ENCODE measurements around the gene JAK1.
"Not testable (repeated sequence)": the region's sequence is repeated elsewhere in the genome, so short reads cannot be mapped to it uniquely, and the experiment has no call there.

JAK1 gene

GRCh38 chr1:64948216-64948615 lies 18.1 kb downstream of the JAK1 start:
- no peak for DNase-seq

GRCh38 chr1:64946916-64947315 lies 19.4 kb downstream of the JAK1 start:
- DNase-seq, result no peak

GRCh38 chr1:64944913-64945312 lies 21.4 kb downstream of the JAK1 start:
- DNase-seq, result no peak

- DNase-seq, result no peak
Observed at GRCh38 chr1:64942675-64943074, 23.7 kb downstream of the JAK1 start.

GRCh38 chr1:64942118-64942517 lies 24.2 kb downstream of the JAK1 start:
- no peak for DNase-seq

- DNase-seq, result no peak
Observed at GRCh38 chr1:64941461-64942117, 24.8 kb downstream of the JAK1 start.

DNA sequence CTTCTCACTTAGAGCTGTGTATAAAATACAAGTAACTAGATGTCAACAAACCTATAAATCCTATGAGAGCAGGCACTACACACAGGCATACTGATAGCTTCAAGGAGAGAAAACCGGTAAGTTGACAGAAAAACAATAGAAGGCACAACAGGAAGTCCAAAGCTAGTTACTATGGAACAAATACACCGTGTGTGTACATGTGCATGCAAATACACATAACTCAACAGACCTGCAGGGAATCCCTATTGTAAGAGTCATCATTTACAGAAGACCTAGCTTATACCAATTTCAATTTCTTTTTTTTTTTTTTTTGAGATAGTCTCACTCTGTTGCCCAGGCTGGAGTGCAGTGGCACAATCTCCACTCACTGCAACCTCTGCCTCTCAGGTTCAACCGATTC lies 26.3 kb downstream of the JAK1 start:
- DNase-seq, result no peak

DNA sequence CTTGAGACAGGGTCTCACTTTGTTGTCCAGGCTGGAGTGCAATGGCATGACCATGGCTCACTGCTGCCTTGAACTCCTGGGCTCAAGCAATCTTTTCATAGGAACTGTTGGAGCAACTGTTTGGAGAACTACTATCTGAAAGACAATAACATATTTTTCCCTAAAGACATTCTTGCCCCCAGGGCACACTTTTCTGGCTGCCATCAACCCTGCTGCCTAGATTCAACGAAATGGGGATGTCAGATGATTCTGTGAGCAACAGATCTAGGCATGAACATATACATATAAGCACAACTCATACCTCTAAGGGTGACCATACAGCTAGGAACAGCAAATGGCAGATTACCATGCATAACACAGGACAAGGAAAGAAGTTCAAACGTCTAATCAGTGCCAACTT lies 27.4 kb downstream of the JAK1 start:
- DNase-seq, result no peak

- no peak for DNase-seq
Observed at GRCh38 chr1:64936956-64937355, 29.4 kb downstream of the JAK1 start.

DNA sequence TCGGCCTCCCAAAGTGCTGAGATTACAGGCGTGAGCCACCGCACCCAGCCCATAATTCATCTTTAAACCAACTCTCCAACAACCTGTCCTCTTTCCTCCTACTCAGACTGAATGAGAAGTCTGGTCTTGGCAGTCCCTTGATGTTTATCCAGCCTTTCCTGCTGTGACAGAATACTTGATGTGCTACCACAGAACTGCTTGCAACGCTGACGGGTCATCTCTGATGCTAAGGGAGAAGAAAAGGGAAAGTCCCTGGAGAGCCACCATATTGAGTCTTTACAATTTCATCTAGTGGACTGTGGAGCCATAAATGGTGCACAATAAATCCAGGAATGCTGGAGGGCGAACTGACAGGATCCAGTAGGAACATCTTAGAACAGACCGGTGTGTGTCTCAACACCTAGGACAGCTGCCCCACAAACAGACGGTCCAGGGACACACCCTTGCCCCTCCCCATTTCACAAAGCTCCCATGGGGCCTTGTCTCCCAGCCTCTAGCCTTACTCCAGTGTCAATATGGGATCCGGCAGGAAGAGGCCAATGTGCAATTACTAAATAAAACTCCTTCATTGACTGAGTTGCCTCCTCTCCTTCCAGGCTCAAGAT lies 30.7 kb downstream of the JAK1 start:
- no peak for DNase-seq

DNA sequence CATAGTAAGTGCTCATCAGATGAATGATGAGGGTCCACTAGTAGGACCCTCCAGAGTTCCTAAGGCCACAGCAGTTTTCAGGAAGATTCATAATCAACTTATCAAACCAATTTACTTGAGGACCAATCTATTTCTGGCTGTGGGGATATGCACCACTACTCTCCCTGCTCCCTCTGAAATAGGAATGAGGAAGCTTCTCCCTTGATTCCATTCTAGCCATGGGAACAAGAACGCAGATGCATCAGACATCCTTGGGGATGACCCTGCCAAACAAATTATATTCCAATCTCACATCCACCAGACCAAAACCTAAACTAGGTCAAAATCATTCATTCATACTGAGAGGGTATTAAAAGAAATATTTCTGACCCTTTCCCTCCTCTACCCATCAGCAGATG lies 31.5 kb downstream of the JAK1 start:
- no peak for DNase-seq

DNA sequence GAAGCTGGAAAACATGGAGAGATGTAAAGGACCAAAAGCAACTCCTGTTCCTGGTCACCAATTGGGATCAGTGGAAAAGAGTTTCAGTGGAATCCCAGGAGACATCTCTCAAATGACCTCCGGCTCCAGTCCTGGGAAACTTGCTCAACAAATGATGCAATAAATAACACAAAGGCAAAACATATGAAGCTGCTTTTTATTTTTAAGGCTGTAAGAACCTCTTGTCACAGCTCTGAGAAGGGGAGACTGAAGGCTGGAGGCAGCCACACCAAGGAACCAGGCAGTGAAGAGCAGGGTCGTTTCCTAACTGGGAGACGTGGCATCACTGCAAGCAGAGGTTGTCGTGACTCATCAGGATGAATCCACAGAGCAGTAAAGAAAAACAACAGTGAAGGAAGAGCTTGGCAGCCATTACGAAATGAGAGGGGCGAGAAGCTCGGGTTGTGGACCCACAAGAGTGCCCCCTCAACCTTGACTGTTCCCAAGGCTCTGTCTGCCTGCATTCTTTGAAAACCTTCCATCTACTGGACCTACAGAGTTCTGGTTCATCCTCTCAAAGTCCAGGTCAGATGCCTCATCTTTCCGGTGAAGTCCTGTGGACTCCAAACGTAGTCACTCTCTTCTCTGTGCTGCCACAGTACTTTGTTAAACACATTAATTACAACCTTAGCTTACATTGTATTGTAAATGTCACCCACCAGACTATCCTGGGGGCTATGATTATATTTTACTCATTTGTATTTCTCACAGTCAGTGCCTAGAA lies 32.1 kb downstream of the JAK1 start:
- no peak for DNase-seq

- no peak for DNase-seq
Observed at GRCh38 chr1:64933296-64934070, 32.9 kb downstream of the JAK1 start.

GRCh38 chr1:64932962-64933295 lies 33.4 kb downstream of the JAK1 start:
- no peak for DNase-seq

DNA sequence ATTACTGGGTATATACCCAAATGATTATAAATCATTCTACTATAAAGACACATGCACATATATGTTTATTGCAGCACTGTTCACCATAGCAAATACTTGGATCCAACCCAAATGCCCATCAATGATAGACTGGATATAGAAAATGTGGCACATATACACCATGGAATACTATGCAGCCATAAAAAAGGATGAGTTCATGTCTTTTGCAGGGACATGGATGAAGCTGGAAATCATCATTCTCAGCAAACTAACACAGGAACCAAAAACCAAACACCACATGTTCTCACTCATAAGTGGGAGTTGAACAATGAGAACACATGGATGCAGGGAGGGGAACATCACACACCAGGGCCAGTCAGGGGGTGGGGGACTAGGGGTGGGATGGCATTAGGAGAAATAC lies 35.7 kb downstream of the JAK1 start:
- not testable (repeated sequence) for DNase-seq

GRCh38 chr1:64929221-64929620 lies 37.1 kb downstream of the JAK1 start:
- no peak for DNase-seq

DNA sequence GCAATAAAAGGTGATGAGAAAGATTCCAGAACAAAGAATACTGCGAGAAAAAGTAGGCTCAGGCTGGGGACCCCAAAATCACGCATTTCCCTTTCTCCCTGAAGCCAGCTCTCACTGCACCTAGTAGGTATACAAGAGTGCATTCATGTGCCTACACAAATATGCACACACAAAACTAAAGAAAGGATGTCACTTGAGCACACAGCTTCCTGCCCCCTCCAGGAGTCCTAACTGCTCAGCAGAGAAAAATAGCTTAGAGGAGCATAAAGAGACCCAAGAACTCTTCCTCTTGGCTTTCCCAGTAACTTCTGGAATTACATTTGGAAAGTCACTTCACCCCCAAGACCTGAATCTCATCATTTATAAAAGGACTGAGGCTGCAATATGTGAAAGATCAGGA lies 38.0 kb downstream of the JAK1 start:
- DNase-seq, result no peak

- no peak for DNase-seq
Observed at GRCh38 chr1:64925594-64925993, 40.8 kb downstream of the JAK1 start.

DNA sequence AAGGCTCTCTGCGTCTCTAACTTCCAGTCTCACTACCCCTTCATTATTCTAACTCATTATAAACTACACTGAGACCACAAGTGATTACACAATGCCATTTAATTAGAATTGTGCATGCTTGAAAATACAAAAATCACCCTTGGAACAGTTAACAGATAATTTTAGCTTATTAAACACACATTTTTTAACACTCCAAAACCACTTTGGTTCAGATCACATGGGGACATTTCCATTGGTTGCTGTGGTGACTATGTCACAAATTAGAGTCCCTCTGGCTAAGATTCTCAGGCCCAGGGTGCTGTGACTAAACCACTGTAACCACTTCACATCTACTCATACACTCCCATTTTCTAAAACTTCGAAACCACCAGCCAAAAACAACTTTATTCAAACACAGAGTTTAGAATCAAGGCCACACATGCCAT lies 43.0 kb downstream of the JAK1 start:
- no peak for DNase-seq

- DNase-seq, result no peak
Observed at GRCh38 chr1:64922336-64922735, 44.0 kb downstream of the JAK1 start.

- no peak for DNase-seq
Observed at GRCh38 chr1:64921771-64922170, 44.6 kb downstream of the JAK1 start.

- DNase-seq, result no peak
Observed at GRCh38 chr1:64920941-64921589, 45.3 kb downstream of the JAK1 start.

DNA sequence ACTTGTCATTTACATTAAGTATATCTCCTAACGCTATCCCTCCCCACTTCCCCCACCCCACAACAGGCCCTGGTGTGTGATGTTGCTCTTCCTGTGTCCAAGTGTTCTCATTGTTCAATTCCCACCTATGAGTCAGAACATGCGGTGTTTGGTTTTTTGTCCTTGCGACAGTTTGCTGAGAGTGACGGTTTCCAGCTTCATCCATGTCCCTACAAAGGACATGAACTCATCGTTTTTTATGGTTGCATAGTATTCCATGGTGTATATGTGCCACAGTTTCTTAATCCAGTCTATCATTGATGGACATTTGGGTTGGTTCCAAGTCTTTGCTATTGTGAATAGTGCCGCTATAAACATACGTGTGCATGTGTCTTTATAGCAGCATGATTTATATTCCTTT lies 47.2 kb downstream of the JAK1 start:
- DNase-seq, result not testable (repeated sequence)
